Parathyroid adenoma (tissue), 2 donors: ENCODE measurements around the gene DGKB.

Source experiments
- H2AFZ ChIP-seq: fragments of 300-600 bp; sonication (generic); one replicate; pipeline ENCODE4 v1.7.0; 2017; ENCODE audit warnings: antibody characterized with exemption, mild to moderate bottlenecking
- H3K27ac ChIP-seq: fragments of 300-600 bp; sonication (generic); one replicate; pipeline ENCODE4 v1.7.0; 2017
- H3K27me3 ChIP-seq: fragments of 300-600 bp; sonication (generic); one replicate; pipeline ENCODE4 v1.7.0; 2017; ENCODE audit warnings: low read length; ENCODE audit not compliant: control insufficient read depth, insufficient read depth
- H3K36me3 ChIP-seq: fragments of 300-600 bp; sonication (generic); one replicate; pipeline ENCODE4 v1.7.0; 2017; ENCODE audit warnings: low read length; ENCODE audit not compliant: control insufficient read depth, insufficient read depth
- H3K4me1 ChIP-seq: fragments of 300-600 bp; sonication (generic); one replicate; pipeline ENCODE4 v1.7.0; 2017; ENCODE audit warnings: control low read depth
- H3K4me2 ChIP-seq: fragments of 300-600 bp; sonication (generic); one replicate; pipeline ENCODE4 v1.7.0; 2017; ENCODE audit warnings: low read length
- H3K4me3 ChIP-seq: fragments of 300-600 bp; sonication (generic); one replicate; pipeline ENCODE4 v1.7.0; 2017; ENCODE audit warnings: low read depth, low read length
- H3K79me2 ChIP-seq: fragments of 300-600 bp; sonication (generic); one replicate; pipeline ENCODE4 v1.7.0; 2017; ENCODE audit warnings: control low read depth
- H3K9ac ChIP-seq: fragments of 300-600 bp; sonication (generic); one replicate; pipeline ENCODE4 v1.7.0; 2017; ENCODE audit warnings: mild to moderate bottlenecking
- H3K9me3 ChIP-seq: fragments of 300-600 bp; sonication (generic); one replicate; pipeline ENCODE4 v1.7.0; 2017; ENCODE audit warnings: low read length; ENCODE audit not compliant: control insufficient read depth
- CTCF ChIP-seq: fragments of 300-600 bp; sonication (generic); IDR thresholded peaks from one replicate; pipeline ENCODE4 v1.7.0; 2017; ENCODE audit warnings: antibody characterized with exemption, mild to moderate bottlenecking
- donor health status: primary hyperparathyroidism.

The DGKB gene

GRCh38 chr7:14293434-14293833 lies 609.1 kb downstream of the DGKB start:
- no peaks in the 10 kb centered on the region for H3K4me1 ChIP-seq
- H3K79me2 ChIP-seq, result no peaks in the 10 kb centered on the region
- H3K9me3 ChIP-seq, result no peaks in the 10 kb centered on the region
- no peaks in the 10 kb centered on the region for H3K27me3 ChIP-seq
- H3K27ac ChIP-seq, result no peak overlapping the region
- no peak overlapping the region for H3K4me2 ChIP-seq
- H3K36me3 ChIP-seq, result no peaks in the 10 kb centered on the region
- H3K4me3 ChIP-seq, result no peak overlapping the region
- TF ChIP-seq CTCF, result no peak
- H3K9ac ChIP-seq, result no peak overlapping the region
- no peak overlapping the region for H2AFZ ChIP-seq

DNA sequence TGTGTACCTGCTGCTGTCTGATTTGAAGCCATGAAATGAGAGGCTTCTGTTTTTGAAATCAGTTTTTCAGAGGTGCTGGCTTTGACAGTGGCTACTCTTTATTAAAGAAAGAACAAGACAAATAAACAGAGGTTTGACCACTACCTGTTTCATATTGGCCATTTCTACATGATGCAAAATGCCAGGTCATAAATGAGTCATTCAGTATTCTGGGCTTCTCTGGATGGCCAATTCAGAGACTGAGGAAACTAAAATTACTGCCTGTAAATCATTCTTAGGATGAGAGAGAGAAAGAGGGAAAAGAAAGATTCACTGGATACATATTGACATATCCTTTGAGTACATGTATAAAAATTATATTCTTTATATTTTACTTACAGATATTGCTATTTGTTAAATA lies 609.8 kb downstream of the DGKB start:
- no peaks in the 10 kb centered on the region for H3K36me3 ChIP-seq

GRCh38 chr7:14289957-14290356 lies 612.6 kb downstream of the DGKB start:
- H2AFZ ChIP-seq, result no peak overlapping the region
- H3K36me3 ChIP-seq, result no peaks in the 10 kb centered on the region
- H3K27me3 ChIP-seq, result no peaks in the 10 kb centered on the region
- H3K4me2 ChIP-seq, result no peak overlapping the region
- H3K9me3 ChIP-seq, result no peaks in the 10 kb centered on the region
- TF ChIP-seq CTCF, result no peak
- H3K9ac ChIP-seq, result no peak overlapping the region
- H3K4me1 ChIP-seq, result no peaks in the 10 kb centered on the region
- H3K79me2 ChIP-seq, result no peaks in the 10 kb centered on the region
- no peak overlapping the region for H3K27ac ChIP-seq
- no peak overlapping the region for H3K4me3 ChIP-seq

More for the DNA sequence above, 609.8 kb downstream of the DGKB start:
- Histone ChIP-seq H3K9ac (no peak overlapping the region), H3K4me1 (no peaks in the 10 kb centered on the region), H2AFZ (no peak overlapping the region), H3K9me3 (no peaks in the 10 kb centered on the region), H3K27me3 (no peaks in the 10 kb centered on the region), H3K27ac (no peak overlapping the region), H3K79me2 (no peaks in the 10 kb centered on the region), H3K4me2 (no peak overlapping the region), H3K4me3 (no peak overlapping the region)
- TF ChIP-seq CTCF, result no peak

DNA sequence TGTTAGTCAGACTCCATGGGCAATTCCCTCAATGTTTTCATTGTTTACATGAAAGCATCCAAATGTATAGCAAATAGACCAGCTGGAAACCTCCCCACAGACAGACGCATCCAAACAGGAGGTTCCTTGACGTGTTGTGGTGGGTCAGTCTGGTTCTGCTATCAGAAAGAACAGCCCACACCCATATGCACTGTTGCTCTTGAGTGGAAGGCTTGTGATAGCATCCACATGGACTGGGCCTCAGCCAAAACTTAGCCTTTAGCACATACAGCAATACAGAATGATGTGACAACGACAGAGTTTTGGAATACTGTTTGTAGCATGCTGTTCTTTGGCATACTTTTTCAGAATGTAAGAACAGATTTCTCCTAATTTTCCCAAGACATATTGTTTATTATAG lies 613.9 kb downstream of the DGKB start:
- H3K79me2 ChIP-seq, result no peaks in the 10 kb centered on the region
- no peaks in the 10 kb centered on the region for H3K27me3 ChIP-seq
- no peak for TF ChIP-seq CTCF
- no peaks in the 10 kb centered on the region for H3K36me3 ChIP-seq
- H3K4me3 ChIP-seq, result no peak overlapping the region
- no peak overlapping the region for H3K27ac ChIP-seq
- no peaks in the 10 kb centered on the region for H3K9me3 ChIP-seq
- H3K4me2 ChIP-seq, result no peak overlapping the region
- no peak overlapping the region for H3K9ac ChIP-seq
- no peaks in the 10 kb centered on the region for H3K4me1 ChIP-seq
- H2AFZ ChIP-seq, result no peak overlapping the region

- no peaks in the 10 kb centered on the region for H3K4me1 ChIP-seq
- no peaks in the 10 kb centered on the region for H3K9me3 ChIP-seq
- no peak overlapping the region for H2AFZ ChIP-seq
- no peak overlapping the region for H3K4me2 ChIP-seq
- no peak overlapping the region for H3K27ac ChIP-seq
- no peaks in the 10 kb centered on the region for H3K27me3 ChIP-seq
- no peak overlapping the region for H3K4me3 ChIP-seq
- no peak for TF ChIP-seq CTCF
- no peaks in the 10 kb centered on the region for H3K79me2 ChIP-seq
- no peak overlapping the region for H3K9ac ChIP-seq
- H3K36me3 ChIP-seq, result no peaks in the 10 kb centered on the region
These were observed 615.2 kb downstream of the DGKB start for GRCh38 chr7:14287398-14287797.
